ENCODE data around the gene SNRNP70. TPM values are rescaled to one million over a fixed set of nuclear protein-coding genes. Genes with fewer than 3 reads are reported as not detected.
A peak's percentile ranks its signal among the peaks of the same experiment; 100 is the strongest.

Gene SNRNP70
- total and polyA plus RNA-seq, 2 of the 13 experiments (the other 11 are each of a cell fraction or from before 2014, with no cell fraction given): 150 to 210 TPM

DNA sequence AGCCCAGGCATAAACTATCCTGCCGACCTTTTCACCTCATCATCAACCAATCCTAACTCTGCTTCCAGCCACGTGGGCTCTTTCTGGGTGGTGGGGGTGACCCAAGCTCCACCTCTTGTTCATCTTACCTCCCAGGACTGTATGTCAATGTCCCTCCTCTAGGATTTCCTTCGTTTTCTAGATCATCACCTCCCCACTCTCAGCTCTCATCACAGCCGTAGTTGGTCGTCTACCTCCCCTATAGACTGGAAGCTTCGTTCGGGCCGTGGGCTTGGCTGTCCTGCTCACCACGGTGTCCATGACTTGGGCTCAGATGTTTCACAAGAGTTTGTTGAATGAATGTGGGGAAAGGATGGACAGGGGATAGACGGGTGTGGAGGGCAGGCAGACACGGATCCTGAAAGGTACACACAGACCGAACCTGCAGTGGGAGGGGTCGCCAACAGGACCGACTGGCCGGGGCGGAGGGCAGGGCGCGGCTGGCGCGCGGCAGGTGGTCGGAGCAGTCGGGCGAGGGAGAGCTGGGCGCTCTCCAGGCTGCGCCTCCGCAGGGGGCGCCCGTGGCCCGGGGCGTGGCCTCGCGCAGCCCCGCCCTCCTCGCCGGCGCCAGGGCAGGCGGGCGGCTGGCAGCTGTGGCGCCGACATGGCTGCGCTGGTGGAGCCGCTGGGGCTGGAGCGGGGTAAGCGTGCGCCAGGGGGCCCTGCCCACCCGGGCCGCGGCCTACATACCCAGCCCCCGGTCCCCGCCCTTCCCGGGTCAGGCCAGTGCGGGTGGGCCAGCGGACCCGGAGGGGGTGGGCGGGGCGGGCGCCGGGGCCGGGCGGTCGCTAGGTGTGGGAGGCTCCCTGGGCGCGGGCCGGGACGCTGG lies 28.7 kb downstream of the SNRNP70 start, which contains the start of gene LIN7B (continued):
- TF ChIP-seq ERF (CRISPR knock-in tag; IDR thresholded peaks at IDR 0.05): peak; percentile 71; the same call in 1 of the 2 replicates
- TF ChIP-seq ZNF496 (CRISPR knock-in tag; IDR thresholded peaks at IDR 0.05; ENCODE audit: insufficient replicate concordance): no peak
- no peak for TF ChIP-seq PHB2 (IDR thresholded peaks at IDR 0.05; ENCODE audit: partially characterized antibody)
- no peak for TF ChIP-seq CHD2 (IDR thresholded peaks at IDR 0.05; ENCODE audit: low read depth, low read length)
- TF ChIP-seq ZC3H4 (CRISPR knock-in tag; IDR thresholded peaks at IDR 0.05; ENCODE audit: borderline replicate concordance): no peak
- peak; percentile 76; the same call in 1 of the 2 replicates for TF ChIP-seq ZNF83 (CRISPR knock-in tag; IDR thresholded peaks at IDR 0.05; ENCODE audit: borderline replicate concordance)
- TF ChIP-seq, protein P1, sequence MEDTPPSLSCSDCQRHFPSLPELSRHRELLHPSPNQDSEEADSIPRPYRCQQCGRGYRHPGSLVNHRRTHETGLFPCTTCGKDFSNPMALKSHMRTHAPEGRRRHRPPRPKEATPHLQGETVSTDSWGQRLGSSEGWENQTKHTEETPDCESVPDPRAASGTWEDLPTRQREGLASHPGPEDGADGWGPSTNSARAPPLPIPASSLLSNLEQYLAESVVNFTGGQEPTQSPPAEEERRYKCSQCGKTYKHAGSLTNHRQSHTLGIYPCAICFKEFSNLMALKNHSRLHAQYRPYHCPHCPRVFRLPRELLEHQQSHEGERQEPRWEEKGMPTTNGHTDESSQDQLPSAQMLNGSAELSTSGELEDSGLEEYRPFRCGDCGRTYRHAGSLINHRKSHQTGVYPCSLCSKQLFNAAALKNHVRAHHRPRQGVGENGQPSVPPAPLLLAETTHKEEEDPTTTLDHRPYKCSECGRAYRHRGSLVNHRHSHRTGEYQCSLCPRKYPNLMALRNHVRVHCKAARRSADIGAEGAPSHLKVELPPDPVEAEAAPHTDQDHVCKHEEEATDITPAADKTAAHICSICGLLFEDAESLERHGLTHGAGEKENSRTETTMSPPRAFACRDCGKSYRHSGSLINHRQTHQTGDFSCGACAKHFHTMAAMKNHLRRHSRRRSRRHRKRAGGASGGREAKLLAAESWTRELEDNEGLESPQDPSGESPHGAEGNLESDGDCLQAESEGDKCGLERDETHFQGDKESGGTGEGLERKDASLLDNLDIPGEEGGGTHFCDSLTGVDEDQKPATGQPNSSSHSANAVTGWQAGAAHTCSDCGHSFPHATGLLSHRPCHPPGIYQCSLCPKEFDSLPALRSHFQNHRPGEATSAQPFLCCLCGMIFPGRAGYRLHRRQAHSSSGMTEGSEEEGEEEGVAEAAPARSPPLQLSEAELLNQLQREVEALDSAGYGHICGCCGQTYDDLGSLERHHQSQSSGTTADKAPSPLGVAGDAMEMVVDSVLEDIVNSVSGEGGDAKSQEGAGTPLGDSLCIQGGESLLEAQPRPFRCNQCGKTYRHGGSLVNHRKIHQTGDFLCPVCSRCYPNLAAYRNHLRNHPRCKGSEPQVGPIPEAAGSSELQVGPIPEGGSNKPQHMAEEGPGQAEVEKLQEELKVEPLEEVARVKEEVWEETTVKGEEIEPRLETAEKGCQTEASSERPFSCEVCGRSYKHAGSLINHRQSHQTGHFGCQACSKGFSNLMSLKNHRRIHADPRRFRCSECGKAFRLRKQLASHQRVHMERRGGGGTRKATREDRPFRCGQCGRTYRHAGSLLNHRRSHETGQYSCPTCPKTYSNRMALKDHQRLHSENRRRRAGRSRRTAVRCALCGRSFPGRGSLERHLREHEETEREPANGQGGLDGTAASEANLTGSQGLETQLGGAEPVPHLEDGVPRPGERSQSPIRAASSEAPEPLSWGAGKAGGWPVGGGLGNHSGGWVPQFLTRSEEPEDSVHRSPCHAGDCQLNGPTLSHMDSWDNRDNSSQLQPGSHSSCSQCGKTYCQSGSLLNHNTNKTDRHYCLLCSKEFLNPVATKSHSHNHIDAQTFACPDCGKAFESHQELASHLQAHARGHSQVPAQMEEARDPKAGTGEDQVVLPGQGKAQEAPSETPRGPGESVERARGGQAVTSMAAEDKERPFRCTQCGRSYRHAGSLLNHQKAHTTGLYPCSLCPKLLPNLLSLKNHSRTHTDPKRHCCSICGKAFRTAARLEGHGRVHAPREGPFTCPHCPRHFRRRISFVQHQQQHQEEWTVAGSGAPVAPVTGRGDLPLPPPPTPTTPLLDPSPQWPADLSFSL (CRISPR knock-in tag; IDR thresholded peaks at IDR 0.05): no peak
- TF ChIP-seq PCBP2 (optimal IDR thresholded peaks at IDR 0.05; ENCODE audit: low read depth, low read length, poor library complexity, severe bottlenecking): no peak
- TF ChIP-seq SMC3 (IDR thresholded peaks at IDR 0.05; ENCODE audit: low read length): no peak
- peak; percentile 31 for TF ChIP-seq RARA (CRISPR knock-in tag; IDR thresholded peaks at IDR 0.05)
- TF ChIP-seq HDAC6 (IDR thresholded peaks at IDR 0.05; ENCODE audit: low read depth, low read length): no peak
- no peak for TF ChIP-seq ZNF34 (CRISPR knock-in tag; IDR thresholded peaks at IDR 0.05; ENCODE audit: borderline replicate concordance)
- no peak for TF ChIP-seq IKZF4 (CRISPR knock-in tag; IDR thresholded peaks at IDR 0.05; ENCODE audit: borderline replicate concordance, low read depth, not compliant biosample characterization)
- TF ChIP-seq HOXA5 (CRISPR knock-in tag; IDR thresholded peaks at IDR 0.05): 0 out of 2 replicates have a peak, but pooled peaks have one; percentile 14
- no peak for TF ChIP-seq TEAD3 (CRISPR knock-in tag; optimal IDR thresholded peaks at IDR 0.05; ENCODE audit: borderline replicate concordance)
- TF ChIP-seq, protein P2, sequence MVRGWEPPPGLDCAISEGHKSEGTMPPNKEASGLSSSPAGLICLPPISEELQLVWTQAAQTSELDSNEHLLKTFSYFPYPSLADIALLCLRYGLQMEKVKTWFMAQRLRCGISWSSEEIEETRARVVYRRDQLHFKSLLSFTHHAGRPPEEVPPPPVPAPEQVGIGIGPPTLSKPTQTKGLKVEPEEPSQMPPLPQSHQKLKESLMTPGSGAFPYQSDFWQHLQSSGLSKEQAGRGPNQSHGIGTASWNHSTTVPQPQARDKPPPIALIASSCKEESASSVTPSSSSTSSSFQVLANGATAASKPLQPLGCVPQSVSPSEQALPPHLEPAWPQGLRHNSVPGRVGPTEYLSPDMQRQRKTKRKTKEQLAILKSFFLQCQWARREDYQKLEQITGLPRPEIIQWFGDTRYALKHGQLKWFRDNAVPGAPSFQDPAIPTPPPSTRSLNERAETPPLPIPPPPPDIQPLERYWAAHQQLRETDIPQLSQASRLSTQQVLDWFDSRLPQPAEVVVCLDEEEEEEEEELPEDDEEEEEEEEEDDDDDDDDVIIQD (CRISPR knock-in tag; IDR thresholded peaks at IDR 0.05; ENCODE audit: low read depth): no peak
- TF ChIP-seq SSRP1 (CRISPR knock-in tag; IDR thresholded peaks at IDR 0.05): no peak
- TF ChIP-seq, protein P3, sequence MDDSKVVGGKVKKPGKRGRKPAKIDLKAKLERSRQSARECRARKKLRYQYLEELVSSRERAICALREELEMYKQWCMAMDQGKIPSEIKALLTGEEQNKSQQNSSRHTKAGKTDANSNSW (CRISPR knock-in tag; IDR thresholded peaks at IDR 0.05; ENCODE audit: borderline replicate concordance): no peak
- TF ChIP-seq BORCS8-MEF2B (CRISPR knock-in tag; IDR thresholded peaks at IDR 0.05): peak; percentile 78; the same call in 1 of the 2 replicates
- TF ChIP-seq NFYC (CRISPR knock-in tag; IDR thresholded peaks at IDR 0.05): peak; percentile 71
- no peak for TF ChIP-seq ZNF605 (CRISPR knock-in tag; IDR thresholded peaks at IDR 0.05)
- peak; percentile 51; the same call in 1 of the 2 replicates for TF ChIP-seq RAD51 (IDR thresholded peaks at IDR 0.05; ENCODE audit: borderline replicate concordance)
- peak; percentile 24; the same call in 1 of the 2 replicates for TF ChIP-seq RBFOX2 (IDR thresholded peaks at IDR 0.05; ENCODE audit: low read depth, low read length)
